Astrocyte (in vitro differentiated cells and primary cell): Measurements from ENCODE around the gene ATXN1. TPM values are rescaled to one million over a fixed set of nuclear protein-coding genes. Genes with fewer than 3 reads are reported as not detected.

ENCODE experiments used
- DNase-seq: peaks from one replicate; pipeline ENCODE4 v3.0.0-alpha.2; 2010; ENCODE audit warnings: low read depth
- FAIRE-seq: peaks from 2 replicates; lab custom pipeline; 2011; peaks lifted over from hg19 to GRCh38; lab: Jason Lieb, UNC
- H2AFZ ChIP-seq: 2 replicates; pipeline ENCODE4 v1.6.0; 2012; ENCODE audit warnings: low read depth, low read length, inconsistent platforms
- H3K27ac ChIP-seq: 2 replicates; pipeline ENCODE4 v1.5.1; 2011; ENCODE audit warnings: low read depth, low read length, inconsistent platforms
- H3K27me3 ChIP-seq: 2 replicates; pipeline ENCODE4 v1.6.0; 2011; ENCODE audit warnings: low read length, inconsistent platforms; ENCODE audit not compliant: insufficient read depth
- H3K36me3 ChIP-seq: 2 replicates; pipeline ENCODE4 v1.5.1; 2011; ENCODE audit warnings: low read length, inconsistent platforms; ENCODE audit not compliant: insufficient read depth
- H3K4me1 ChIP-seq: 2 replicates; pipeline ENCODE4 v1.5.1; 2011; ENCODE audit warnings: low read length, inconsistent platforms; ENCODE audit not compliant: insufficient read depth
- H3K4me2 ChIP-seq: 2 replicates; pipeline ENCODE4 v1.6.0; 2012; ENCODE audit warnings: low read length, inconsistent platforms
- H3K4me3 ChIP-seq: 2 replicates; pipeline ENCODE4 v1.5.1; 2011; ENCODE audit warnings: low read depth, mild to moderate bottlenecking, low read length, inconsistent platforms; ENCODE audit not compliant: insufficient read depth
- H3K79me2 ChIP-seq: 2 replicates; pipeline ENCODE4 v1.6.0; 2012; ENCODE audit warnings: mild to moderate bottlenecking, low read length, inconsistent platforms; ENCODE audit not compliant: insufficient read depth
- H3K9ac ChIP-seq: 2 replicates; pipeline ENCODE4 v1.6.0; 2012; ENCODE audit warnings: mild to moderate bottlenecking, low read length, inconsistent platforms
- H3K9me3 ChIP-seq: 2 replicates; pipeline ENCODE4 v1.5.1; 2012; ENCODE audit warnings: low read depth, mild to moderate bottlenecking, low read length, inconsistent platforms; ENCODE audit not compliant: insufficient read depth
- H4K20me1 ChIP-seq: 2 replicates; pipeline ENCODE4 v1.6.0; 2012; ENCODE audit warnings: low read length, inconsistent platforms; ENCODE audit not compliant: insufficient read depth
- H3K27ac Mint-ChIP-seq: one replicate; pipeline ENCODE4 v1.8.0; 2021; ENCODE audit warnings: mild to moderate bottlenecking, mixed read lengths; ENCODE audit not compliant: unreplicated experiment
- H3K27me3 Mint-ChIP-seq: one replicate; pipeline ENCODE4 v1.8.0; 2021; ENCODE audit warnings: low read depth, mixed read lengths; ENCODE audit not compliant: unreplicated experiment
- H3K36me3 Mint-ChIP-seq: one replicate; pipeline ENCODE4 v1.8.0; 2021; ENCODE audit warnings: low read depth, mixed read lengths; ENCODE audit not compliant: unreplicated experiment
- H3K4me1 Mint-ChIP-seq: one replicate; pipeline ENCODE4 v1.8.0; 2021; ENCODE audit warnings: low read depth, mixed read lengths; ENCODE audit not compliant: unreplicated experiment
- H3K4me3 Mint-ChIP-seq: one replicate; pipeline ENCODE4 v1.8.0; 2021; ENCODE audit warnings: mild to moderate bottlenecking, moderate library complexity, mixed read lengths; ENCODE audit not compliant: unreplicated experiment
- H3K9me3 Mint-ChIP-seq: one replicate; pipeline ENCODE4 v1.8.0; 2021; ENCODE audit warnings: mild to moderate bottlenecking, mixed read lengths; ENCODE audit not compliant: unreplicated experiment
- CTCF ChIP-seq: IDR thresholded peaks from 2 replicates; pipeline ENCODE4 v1.5.1; 2011; ENCODE audit warnings: low read depth, mild to moderate bottlenecking, inconsistent platforms, low read length, moderate library complexity; ENCODE audit not compliant: insufficient read depth
- EZH2 ChIP-seq: IDR thresholded peaks from 2 replicates; pipeline ENCODE4 v1.6.1; 2012; ENCODE audit warnings: mild to moderate bottlenecking, low read length, inconsistent platforms; ENCODE audit not compliant: insufficient read depth
- total RNA-seq: library from RNA; stranded (reverse); gene quantifications from 2 replicates; pipeline ENCODE4 v1.2.1, GENCODE V29; 2021

ATXN1 gene
- total RNA-seq, 1 donor from 2014 or later, result 70.9 TPM

GRCh38 chr6:16576451-16577368 is 184.6 kb downstream of the ATXN1 start:
- Histone ChIP-seq H3K4me3 (no peak overlapping the region), H3K36me3 (peaks cover 6% of the 10 kb centered on the region), H3K4me2 (no peak overlapping the region), H3K79me2 (no peaks in the 10 kb centered on the region), H3K9me3 (no peaks in the 10 kb centered on the region), H2AFZ (no peak overlapping the region), H3K9ac (no peak overlapping the region), H3K27ac (no peak overlapping the region), H4K20me1 (peaks cover 11% of the 10 kb centered on the region), H3K27me3 (no peaks in the 10 kb centered on the region), H3K4me1 (no peaks in the 10 kb centered on the region)
- FAIRE-seq (no peak), DNase-seq (no peak)
- Mint-ChIP-seq H3K4me1 (peaks cover 9% of the 10 kb centered on the region), H3K36me3 (peaks cover 12% of the 10 kb centered on the region), H3K27me3 (no peaks in the 10 kb centered on the region), H3K27ac (no peak overlapping the region), H3K4me3 (no peak overlapping the region), H3K9me3 (no peaks in the 10 kb centered on the region)
- TF ChIP-seq CTCF (no peak), EZH2 (no peak)

DNA sequence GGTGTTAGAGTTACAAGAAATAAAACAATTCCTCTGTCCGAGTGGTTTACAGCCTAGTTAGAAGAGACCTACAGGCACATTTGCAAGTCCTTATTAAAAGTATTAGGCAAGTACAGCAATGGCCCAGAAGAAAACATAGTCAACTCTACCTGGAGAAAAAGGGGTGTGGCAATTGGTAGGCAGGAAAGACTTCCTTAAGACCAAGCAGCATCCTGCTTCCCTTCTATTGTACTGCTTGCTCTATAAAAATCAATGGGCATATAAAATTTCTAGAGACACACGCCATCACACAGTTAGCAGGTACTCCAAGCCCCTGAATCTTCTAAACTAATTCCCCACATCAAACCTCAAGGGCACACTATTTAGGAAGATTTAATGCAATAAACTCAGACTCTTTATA is 185.6 kb downstream of the ATXN1 start:
- H3K4me1 Mint-ChIP-seq, result peaks cover 9% of the 10 kb centered on the region
- H3K27me3 Mint-ChIP-seq, result no peaks in the 10 kb centered on the region
- Histone ChIP-seq H3K9me3 (no peaks in the 10 kb centered on the region), H2AFZ (no peak overlapping the region), H3K36me3 (peaks cover 6% of the 10 kb centered on the region), H3K4me1 (no peaks in the 10 kb centered on the region), H3K4me3 (no peak overlapping the region), H3K27ac (no peak overlapping the region), H3K4me2 (no peak overlapping the region), H3K9ac (no peak overlapping the region), H4K20me1 (peaks cover 11% of the 10 kb centered on the region), H3K27me3 (no peaks in the 10 kb centered on the region), H3K79me2 (no peaks in the 10 kb centered on the region)
- FAIRE-seq, result no peak
- no peak overlapping the region for H3K4me3 Mint-ChIP-seq
- no peak for DNase-seq
- no peak overlapping the region for H3K27ac Mint-ChIP-seq
- H3K9me3 Mint-ChIP-seq, result no peaks in the 10 kb centered on the region
- H3K36me3 Mint-ChIP-seq, result peaks cover 12% of the 10 kb centered on the region
- no peak for TF ChIP-seq CTCF
- TF ChIP-seq EZH2, result no peak

DNA sequence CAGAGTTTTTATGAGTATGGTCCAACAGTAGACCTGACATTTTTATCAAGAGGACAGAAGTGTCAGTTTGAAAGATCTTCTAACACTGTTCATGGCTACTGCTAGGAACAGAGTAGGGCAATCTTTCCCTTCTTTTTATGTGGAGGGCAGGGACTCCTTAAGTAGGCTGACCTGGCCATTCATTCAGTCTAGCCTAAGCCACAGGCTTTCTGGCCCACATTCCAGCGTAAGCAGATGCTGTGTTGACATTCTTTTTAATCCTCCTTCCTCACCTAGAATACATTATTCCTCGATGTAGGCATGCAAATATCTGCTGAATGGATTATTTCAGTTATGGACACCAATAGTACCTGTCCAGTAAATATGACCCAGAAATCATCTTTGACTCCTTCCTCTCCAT is 188.3 kb downstream of the ATXN1 start:
- H3K4me3 Mint-ChIP-seq, result no peak overlapping the region
- TF ChIP-seq EZH2, result no peak
- TF ChIP-seq CTCF, result no peak

More for the DNA sequence above, 188.3 kb downstream of the ATXN1 start:
- Histone ChIP-seq H3K27ac (no peak overlapping the region), H3K27me3 (no peaks in the 10 kb centered on the region), H2AFZ (no peak overlapping the region), H3K9me3 (no peaks in the 10 kb centered on the region), H4K20me1 (peaks cover 11% of the 10 kb centered on the region), H3K4me1 (no peaks in the 10 kb centered on the region), H3K4me2 (no peak overlapping the region), H3K4me3 (no peak overlapping the region), H3K79me2 (peaks cover 3% of the 10 kb centered on the region), H3K36me3 (peaks cover 4% of the 10 kb centered on the region), H3K9ac (no peak overlapping the region)
- H3K9me3 Mint-ChIP-seq, result no peaks in the 10 kb centered on the region
- H3K27me3 Mint-ChIP-seq, result no peaks in the 10 kb centered on the region
- H3K27ac Mint-ChIP-seq, result no peak overlapping the region
- H3K4me1 Mint-ChIP-seq, result peaks cover 9% of the 10 kb centered on the region
- FAIRE-seq (no peak), DNase-seq (no peak)
- peaks cover 15% of the 10 kb centered on the region for H3K36me3 Mint-ChIP-seq
